HepG2 (cell line): ENCODE measurements around the gene CAVIN1. TPM values are rescaled to one million over a fixed set of nuclear protein-coding genes. Genes with fewer than 3 reads are reported as not detected.

Experiments used
- CHD2 ChIP-seq: IDR thresholded peaks from 2 replicates; pipeline ENCODE4 v1.6.1; 2011; ENCODE audit warnings: low read depth, low read length, improper control_type of control experiment
- DMAP1 ChIP-seq: IDR thresholded peaks from 2 replicates; pipeline ENCODE4 v1.6.1; 2016
- ETV5 ChIP-seq: IDR thresholded peaks from 2 replicates; pipeline ENCODE4 v1.6.1; 2018; ENCODE audit warnings: missing biosample characterization, missing genetic modification reagents, inconsistent platforms, borderline replicate concordance
- IRF2 ChIP-seq: IDR thresholded peaks from 2 replicates; pipeline ENCODE4 v1.6.1; 2018; ENCODE audit warnings: missing genetic modification reagents, missing compliant biosample characterization
- ISX ChIP-seq: sonication (generic); formaldehyde crosslinking; conservative IDR thresholded peaks from 2 replicates; pipeline ENCODE4 v1.5.0; 2020; ENCODE audit warnings: missing genetic modification reagents
- MEIS2 ChIP-seq: sonication (generic); formaldehyde crosslinking; IDR thresholded peaks from 2 replicates; pipeline ENCODE4 v1.9.0; 2021; ENCODE audit warnings: mild to moderate bottlenecking, missing genetic modification reagents
- SUZ12 ChIP-seq: fragments of 150-350 bp; IDR thresholded peaks from 2 replicates; pipeline ENCODE4 v1.6.1; 2014; ENCODE audit warnings: low read depth, low read length
- THYN1 ChIP-seq: sonication (generic); formaldehyde crosslinking; IDR thresholded peaks from 2 replicates; pipeline ENCODE4 v1.8.1; 2023; ENCODE audit warnings: low read depth, mild to moderate bottlenecking, moderate library complexity, missing genetic modification reagents, borderline replicate concordance
- ZNF30 ChIP-seq: sonication (generic); formaldehyde crosslinking; IDR thresholded peaks from 2 replicates; pipeline ENCODE4 v1.5.0; 2020; ENCODE audit warnings: mild to moderate bottlenecking, missing genetic modification reagents
- ZNF354B ChIP-seq: sonication (generic); formaldehyde crosslinking; IDR thresholded peaks from 2 replicates; pipeline ENCODE4 v1.8.0; 2022; ENCODE audit warnings: mild to moderate bottlenecking, missing genetic modification reagents
- ZNF761 ChIP-seq: sonication (generic); formaldehyde crosslinking; conservative IDR thresholded peaks from 2 replicates; pipeline ENCODE4 v1.4.0; 2020; ENCODE audit warnings: mild to moderate bottlenecking, missing genetic modification reagents
- polyA plus RNA-seq, 8 experiments: library from polyadenylated mRNA; depleted of rRNA in 3 of 8; stranded (reverse) in 7 of 8; unstranded in 1 of 8; fragments of >200 nt; fragmentation: Illumina TruSeq in 4 of 8; extraction: Trizol in 4 of 8; gene quantifications; 2 replicates each; pipeline versions ENCODE4 v1.2.1 to v1.2.3, GENCODE V29; 2011 to 2016; ENCODE audit warnings: low read depth in 4 of 8, missing spikeins in 1 of 8, mixed read lengths in 1 of 8; ENCODE audit not compliant: insufficient read depth in 1 of 8
- total RNA-seq, 5 experiments: library from RNA; depleted of rRNA; stranded (reverse); fragments of >200 nt; fragmentation: Illumina TruSeq; extraction: Trizol; gene quantifications; 2 replicates each; pipeline ENCODE4 v1.2.3, GENCODE V29; 2016; ENCODE audit warnings: low read depth in 1 of 5
- TF ChIP-seq, protein P1 (sequence below): IDR thresholded peaks from 2 replicates; pipeline ENCODE4 v1.6.1; 2016; ENCODE audit warnings: missing compliant biosample characterization, missing genetic modification reagents, borderline replicate concordance
- TF ChIP-seq, protein P2 (sequence below): sonication (generic); formaldehyde crosslinking; IDR thresholded peaks from 2 replicates; pipeline ENCODE4 v1.5.0; 2020; ENCODE audit warnings: mild to moderate bottlenecking, missing genetic modification reagents
- TF ChIP-seq, protein P3 (sequence below): conservative IDR thresholded peaks from 2 replicates; pipeline ENCODE4 v1.6.1; 2018; ENCODE audit warnings: missing genetic modification reagents
- TF ChIP-seq, protein P4 (sequence below): sonication (generic); formaldehyde crosslinking; IDR thresholded peaks from 2 replicates; pipeline ENCODE4 v1.5.0; 2020; ENCODE audit warnings: mild to moderate bottlenecking, low read depth, missing genetic modification reagents, borderline replicate concordance
- TF ChIP-seq, protein P5 (sequence below), 2 experiments: fragments of 450-650 bp in 1 of 2; sonication (generic) in 1 of 2; formaldehyde crosslinking; IDR thresholded peaks; 2 replicates each; pipeline versions ENCODE4 v1.5.0 to v1.8.0; 2020 to 2022; ENCODE audit warnings: mild to moderate bottlenecking in 1 of 2, missing genetic modification reagents in 1 of 2
- TF ChIP-seq, protein P6 (sequence below): sonication (generic); formaldehyde crosslinking; IDR thresholded peaks from 2 replicates; pipeline ENCODE4 v1.5.0; 2020; ENCODE audit warnings: mild to moderate bottlenecking, missing genetic modification reagents, borderline replicate concordance

CAVIN1 gene
- total and polyA plus RNA-seq, 2 of the 13 experiments (the other 11 are each of a cell fraction or from before 2014, with no cell fraction given) = 15.9 to 25.5 TPM

DNA sequence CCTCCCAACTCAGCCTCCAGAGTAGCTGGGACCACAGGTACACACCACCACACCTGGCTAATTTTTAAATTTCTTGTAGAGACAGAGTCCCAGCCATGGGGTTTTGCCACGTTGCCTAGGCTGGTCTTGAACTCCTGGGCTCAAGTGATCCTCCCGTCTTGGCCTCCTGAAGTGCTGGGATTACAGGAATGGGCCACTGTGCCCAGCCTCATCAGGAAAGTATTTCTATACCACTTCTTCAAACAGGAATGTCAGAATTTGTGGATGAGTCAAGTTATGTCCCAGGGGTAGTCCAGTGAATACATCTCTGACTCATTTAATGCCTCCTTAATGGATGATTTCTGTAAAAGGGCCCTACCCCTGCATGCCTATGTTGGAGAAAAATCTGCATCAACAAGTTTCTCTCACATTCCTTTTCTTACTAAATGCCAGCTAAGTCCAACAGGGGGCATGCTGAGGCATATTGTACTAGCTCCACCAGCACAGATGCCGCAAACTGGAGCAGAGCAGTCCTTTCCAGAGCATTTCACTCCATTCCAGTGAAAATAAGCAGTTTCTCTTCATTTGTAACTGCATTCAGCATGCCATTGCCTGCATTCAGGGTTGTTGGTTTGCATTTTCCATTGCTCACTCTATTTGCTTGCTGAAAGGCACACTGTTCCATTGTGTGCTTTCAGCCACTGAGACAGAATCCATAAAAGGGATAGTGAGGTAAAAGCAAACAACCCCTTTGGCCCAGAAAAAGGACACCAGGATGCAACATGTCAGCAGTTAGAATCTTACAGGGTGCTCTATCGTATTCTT is 5.3 kb upstream of the CAVIN1 start (continued):
- TF ChIP-seq, protein P1, sequence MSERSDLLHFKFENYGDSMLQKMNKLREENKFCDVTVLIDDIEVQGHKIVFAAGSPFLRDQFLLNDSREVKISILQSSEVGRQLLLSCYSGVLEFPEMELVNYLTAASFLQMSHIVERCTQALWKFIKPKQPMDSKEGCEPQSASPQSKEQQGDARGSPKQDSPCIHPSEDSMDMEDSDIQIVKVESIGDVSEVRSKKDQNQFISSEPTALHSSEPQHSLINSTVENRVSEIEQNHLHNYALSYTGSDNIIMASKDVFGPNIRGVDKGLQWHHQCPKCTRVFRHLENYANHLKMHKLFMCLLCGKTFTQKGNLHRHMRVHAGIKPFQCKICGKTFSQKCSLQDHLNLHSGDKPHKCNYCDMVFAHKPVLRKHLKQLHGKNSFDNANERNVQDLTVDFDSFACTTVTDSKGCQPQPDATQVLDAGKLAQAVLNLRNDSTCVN (CRISPR knock-in tag) = no peak
- TF ChIP-seq SUZ12 = no peak
- TF ChIP-seq CHD2 = no peak
- TF ChIP-seq ZNF354B (CRISPR knock-in tag) = no peak
- no peak for TF ChIP-seq DMAP1
- TF ChIP-seq, protein P2, sequence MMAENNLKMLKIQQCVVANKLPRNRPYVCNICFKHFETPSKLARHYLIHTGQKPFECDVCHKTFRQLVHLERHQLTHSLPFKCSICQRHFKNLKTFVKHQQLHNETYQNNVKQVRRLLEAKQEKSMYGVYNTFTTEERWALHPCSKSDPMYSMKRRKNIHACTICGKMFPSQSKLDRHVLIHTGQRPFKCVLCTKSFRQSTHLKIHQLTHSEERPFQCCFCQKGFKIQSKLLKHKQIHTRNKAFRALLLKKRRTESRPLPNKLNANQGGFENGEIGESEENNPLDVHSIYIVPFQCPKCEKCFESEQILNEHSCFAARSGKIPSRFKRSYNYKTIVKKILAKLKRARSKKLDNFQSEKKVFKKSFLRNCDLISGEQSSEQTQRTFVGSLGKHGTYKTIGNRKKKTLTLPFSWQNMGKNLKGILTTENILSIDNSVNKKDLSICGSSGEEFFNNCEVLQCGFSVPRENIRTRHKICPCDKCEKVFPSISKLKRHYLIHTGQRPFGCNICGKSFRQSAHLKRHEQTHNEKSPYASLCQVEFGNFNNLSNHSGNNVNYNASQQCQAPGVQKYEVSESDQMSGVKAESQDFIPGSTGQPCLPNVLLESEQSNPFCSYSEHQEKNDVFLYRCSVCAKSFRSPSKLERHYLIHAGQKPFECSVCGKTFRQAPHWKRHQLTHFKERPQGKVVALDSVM = peak; percentile 93
- TF ChIP-seq, protein P3, sequence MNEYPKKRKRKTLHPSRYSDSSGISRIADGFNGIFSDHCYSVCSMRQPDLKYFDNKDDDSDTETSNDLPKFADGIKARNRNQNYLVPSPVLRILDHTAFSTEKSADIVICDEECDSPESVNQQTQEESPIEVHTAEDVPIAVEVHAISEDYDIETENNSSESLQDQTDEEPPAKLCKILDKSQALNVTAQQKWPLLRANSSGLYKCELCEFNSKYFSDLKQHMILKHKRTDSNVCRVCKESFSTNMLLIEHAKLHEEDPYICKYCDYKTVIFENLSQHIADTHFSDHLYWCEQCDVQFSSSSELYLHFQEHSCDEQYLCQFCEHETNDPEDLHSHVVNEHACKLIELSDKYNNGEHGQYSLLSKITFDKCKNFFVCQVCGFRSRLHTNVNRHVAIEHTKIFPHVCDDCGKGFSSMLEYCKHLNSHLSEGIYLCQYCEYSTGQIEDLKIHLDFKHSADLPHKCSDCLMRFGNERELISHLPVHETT (CRISPR knock-in tag) = no peak
- TF ChIP-seq, protein P4, sequence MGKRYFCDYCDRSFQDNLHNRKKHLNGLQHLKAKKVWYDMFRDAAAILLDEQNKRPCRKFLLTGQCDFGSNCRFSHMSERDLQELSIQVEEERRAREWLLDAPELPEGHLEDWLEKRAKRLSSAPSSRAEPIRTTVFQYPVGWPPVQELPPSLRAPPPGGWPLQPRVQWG (CRISPR knock-in tag) = no peak
- TF ChIP-seq ETV5 (CRISPR knock-in tag) = peak; percentile 47; the same call in 1 of the 2 replicates
- TF ChIP-seq, protein P5, sequence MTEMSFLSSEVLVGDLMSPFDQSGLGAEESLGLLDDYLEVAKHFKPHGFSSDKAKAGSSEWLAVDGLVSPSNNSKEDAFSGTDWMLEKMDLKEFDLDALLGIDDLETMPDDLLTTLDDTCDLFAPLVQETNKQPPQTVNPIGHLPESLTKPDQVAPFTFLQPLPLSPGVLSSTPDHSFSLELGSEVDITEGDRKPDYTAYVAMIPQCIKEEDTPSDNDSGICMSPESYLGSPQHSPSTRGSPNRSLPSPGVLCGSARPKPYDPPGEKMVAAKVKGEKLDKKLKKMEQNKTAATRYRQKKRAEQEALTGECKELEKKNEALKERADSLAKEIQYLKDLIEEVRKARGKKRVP (CRISPR knock-in tag; IDR thresholded peaks at IDR 0.05) = no peak
- TF ChIP-seq ISX (CRISPR knock-in tag) = no peak
- no peak for TF ChIP-seq MEIS2
- TF ChIP-seq, protein P6, sequence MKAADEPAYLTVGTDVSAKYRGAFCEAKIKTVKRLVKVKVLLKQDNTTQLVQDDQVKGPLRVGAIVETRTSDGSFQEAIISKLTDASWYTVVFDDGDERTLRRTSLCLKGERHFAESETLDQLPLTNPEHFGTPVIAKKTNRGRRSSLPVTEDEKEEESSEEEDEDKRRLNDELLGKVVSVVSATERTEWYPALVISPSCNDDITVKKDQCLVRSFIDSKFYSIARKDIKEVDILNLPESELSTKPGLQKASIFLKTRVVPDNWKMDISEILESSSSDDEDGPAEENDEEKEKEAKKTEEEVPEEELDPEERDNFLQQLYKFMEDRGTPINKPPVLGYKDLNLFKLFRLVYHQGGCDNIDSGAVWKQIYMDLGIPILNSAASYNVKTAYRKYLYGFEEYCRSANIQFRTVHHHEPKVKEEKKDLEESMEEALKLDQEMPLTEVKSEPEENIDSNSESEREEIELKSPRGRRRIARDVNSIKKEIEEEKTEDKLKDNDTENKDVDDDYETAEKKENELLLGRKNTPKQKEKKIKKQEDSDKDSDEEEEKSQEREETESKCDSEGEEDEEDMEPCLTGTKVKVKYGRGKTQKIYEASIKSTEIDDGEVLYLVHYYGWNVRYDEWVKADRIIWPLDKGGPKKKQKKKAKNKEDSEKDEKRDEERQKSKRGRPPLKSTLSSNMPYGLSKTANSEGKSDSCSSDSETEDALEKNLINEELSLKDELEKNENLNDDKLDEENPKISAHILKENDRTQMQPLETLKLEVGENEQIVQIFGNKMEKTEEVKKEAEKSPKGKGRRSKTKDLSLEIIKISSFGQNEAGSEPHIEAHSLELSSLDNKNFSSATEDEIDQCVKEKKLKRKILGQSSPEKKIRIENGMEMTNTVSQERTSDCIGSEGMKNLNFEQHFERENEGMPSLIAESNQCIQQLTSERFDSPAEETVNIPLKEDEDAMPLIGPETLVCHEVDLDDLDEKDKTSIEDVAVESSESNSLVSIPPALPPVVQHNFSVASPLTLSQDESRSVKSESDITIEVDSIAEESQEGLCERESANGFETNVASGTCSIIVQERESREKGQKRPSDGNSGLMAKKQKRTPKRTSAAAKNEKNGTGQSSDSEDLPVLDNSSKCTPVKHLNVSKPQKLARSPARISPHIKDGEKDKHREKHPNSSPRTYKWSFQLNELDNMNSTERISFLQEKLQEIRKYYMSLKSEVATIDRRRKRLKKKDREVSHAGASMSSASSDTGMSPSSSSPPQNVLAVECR = no peak; the same call in 1 of the 2 replicates
- TF ChIP-seq ZNF30 (CRISPR knock-in tag) = no peak
- TF ChIP-seq IRF2 = peak; percentile 86
- no peak for TF ChIP-seq THYN1 (CRISPR knock-in tag)
- TF ChIP-seq ZNF761 (CRISPR knock-in tag) = no peak
